ENCODE data around the gene PPP4R1. TPM values are rescaled to one million over a fixed set of nuclear protein-coding genes. Genes with fewer than 3 reads are reported as not detected.
A peak's percentile ranks its signal among the peaks of the same experiment; 100 is the strongest.
"Not testable (repeated sequence)": the region's sequence is repeated elsewhere in the genome, so short reads cannot be mapped to it uniquely, and the experiment has no call there.

The PPP4R1 gene
- 82.5 and 95.3 TPM in 2 replicates for total RNA-seq (2014; rRNA removed; shearing (Covaris generic))
- polyA plus RNA-seq (2015; cell fraction: cytosol; rRNA removed) = 48.9 and 55.2 TPM in 2 replicates
- polyA plus RNA-seq (2015; cell fraction: nucleus; rRNA removed) = 75.8 and 81.4 TPM in 2 replicates

GRCh38 chr18:9614401-9615279 is at the start of gene PPP4R1:
Gene PPP4R1, minus strand, starts transcription at chr18:9614559. Its CDS starts 75 bp downstream, at chr18:9614484.
- peak; percentile 67 for DNase-seq (ENCODE audit: low read depth)

DNA sequence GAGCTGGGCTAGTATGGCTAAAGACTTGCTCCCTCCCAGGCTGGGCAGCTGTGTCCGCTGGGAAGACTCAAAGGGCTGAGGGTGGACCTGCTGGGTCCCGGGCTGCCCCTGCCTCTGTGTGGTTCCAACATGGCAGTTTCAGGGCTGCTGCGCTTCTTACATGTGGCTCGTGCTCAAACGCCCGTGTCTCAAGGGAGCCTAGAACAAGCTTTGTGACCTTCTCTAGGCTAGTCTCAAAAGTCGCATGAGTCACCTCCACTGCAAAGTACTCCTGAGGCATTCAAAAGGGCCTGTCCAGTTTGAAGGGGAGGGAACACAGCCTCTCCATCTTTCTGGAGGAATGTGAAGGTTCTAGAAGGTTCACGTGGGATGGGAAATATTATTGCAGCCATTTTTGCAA is 49.0 kb upstream of the PPP4R1 start:
- DNase-seq (ENCODE audit: low read depth) = no peak

DNA sequence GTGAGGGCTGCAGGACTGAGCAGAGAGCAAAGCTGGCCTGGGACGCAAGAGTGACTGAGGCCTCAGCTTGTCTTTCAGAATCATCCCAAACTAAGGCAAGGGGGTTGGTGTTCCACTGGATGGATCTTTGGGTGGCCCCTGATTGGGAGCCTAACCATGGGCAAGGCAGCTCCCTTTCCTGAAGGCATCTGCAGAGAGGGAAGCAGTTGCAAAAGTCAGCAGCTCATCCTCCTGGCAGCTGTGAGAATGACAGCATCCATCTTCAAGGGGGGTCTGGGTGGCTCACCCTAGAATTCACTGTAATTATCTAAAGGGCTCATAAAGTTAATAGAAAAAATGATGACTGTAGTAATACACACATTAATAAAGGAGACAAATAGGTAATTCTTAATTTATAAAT is 47.2 kb upstream of the PPP4R1 start:
- DNase-seq (ENCODE audit: low read depth) = no peak

GRCh38 chr18:9659499-9660375 is 45.4 kb upstream of the PPP4R1 start:
- no peak for DNase-seq (ENCODE audit: low read depth)

GRCh38 chr18:9658087-9658641 is 43.8 kb upstream of the PPP4R1 start:
- DNase-seq (ENCODE audit: low read depth) = peak; percentile 32

- DNase-seq (ENCODE audit: low read depth) = no peak
Observed at GRCh38 chr18:9655232-9655767, 40.9 kb upstream of the PPP4R1 start.

- DNase-seq (ENCODE audit: low read depth) = no peak
Observed at GRCh38 chr18:9653390-9653789, 39.0 kb upstream of the PPP4R1 start.

DNA sequence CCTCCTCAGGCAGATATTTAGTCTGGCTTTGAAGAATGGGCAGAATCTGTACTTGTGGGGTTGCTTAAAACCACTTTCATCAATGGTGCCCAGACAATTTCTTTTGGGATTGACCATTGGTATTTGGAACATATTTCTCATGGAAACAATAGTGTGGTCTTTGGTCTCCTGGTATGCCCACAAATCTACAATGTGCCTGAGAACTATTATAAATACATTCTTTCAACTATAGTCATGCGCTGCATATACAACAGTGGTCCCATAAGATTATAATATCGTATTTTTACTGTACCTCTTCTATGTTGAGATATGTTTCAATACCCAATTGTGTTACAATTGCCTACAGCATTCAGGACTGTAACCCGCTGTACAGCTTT is 34.8 kb upstream of the PPP4R1 start:
- no peak for DNase-seq (ENCODE audit: low read depth)

GRCh38 chr18:9648431-9649163 is 34.2 kb upstream of the PPP4R1 start:
- no peak for DNase-seq (ENCODE audit: low read depth)

DNA sequence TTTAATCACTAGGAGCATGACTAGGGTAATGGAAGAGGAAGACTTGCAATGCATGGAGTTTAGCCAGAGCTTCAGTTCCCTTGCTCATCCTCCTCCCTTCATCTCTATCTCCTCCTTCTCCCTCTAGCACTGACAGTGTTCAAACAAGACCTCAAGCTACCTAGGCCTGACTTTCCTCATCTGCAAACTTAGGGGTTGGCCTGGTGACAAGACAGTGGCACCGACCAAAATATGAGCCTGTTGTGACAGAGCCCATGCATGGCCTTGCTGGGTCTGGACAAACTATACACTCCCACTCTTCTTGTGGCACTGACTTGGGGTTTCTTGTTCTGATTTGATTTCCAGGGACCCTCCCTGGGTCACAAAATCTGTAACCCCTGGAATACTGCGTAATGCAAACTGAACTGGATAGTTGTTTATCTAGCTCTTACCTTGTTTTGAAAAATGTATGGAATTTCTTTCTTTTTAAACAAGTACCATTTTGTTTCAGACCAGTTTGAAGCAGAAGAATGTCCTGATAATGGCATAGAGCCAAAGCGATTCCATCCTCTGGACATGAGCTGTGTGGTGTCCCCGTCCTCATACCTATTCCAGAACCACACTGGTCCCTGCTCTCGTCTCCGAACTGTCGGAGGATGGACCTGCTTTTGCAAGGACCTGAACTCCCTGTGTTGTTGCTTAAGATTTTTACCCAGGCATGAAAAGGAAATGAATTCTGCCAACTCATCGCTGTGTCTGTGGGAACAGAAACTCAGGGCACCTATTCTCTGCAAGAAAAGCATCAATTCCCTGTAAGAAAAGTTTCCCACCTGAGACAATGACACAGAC is 33.4 kb upstream of the PPP4R1 start:
- peak; percentile 56 for DNase-seq (ENCODE audit: low read depth)

DNA sequence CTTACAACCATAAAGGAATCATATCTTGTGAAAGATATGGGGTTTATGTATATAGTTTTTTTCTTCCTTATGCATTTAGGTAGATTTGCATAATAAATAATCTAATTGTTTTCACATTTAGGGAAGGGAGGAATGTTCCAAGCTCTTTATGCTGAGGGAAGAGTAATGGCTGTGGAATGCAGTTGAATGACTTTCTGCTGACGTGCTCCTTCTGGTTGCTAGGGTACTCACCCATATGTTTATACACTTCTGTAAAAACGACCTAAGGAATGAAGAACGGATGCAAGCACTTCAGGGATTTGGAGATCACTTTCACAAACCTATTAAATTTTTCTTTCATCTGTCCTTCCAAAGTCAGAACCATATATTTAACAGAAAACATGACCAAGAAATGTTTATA is 29.2 kb upstream of the PPP4R1 start:
- DNase-seq (ENCODE audit: low read depth) = peak; percentile 96

DNA sequence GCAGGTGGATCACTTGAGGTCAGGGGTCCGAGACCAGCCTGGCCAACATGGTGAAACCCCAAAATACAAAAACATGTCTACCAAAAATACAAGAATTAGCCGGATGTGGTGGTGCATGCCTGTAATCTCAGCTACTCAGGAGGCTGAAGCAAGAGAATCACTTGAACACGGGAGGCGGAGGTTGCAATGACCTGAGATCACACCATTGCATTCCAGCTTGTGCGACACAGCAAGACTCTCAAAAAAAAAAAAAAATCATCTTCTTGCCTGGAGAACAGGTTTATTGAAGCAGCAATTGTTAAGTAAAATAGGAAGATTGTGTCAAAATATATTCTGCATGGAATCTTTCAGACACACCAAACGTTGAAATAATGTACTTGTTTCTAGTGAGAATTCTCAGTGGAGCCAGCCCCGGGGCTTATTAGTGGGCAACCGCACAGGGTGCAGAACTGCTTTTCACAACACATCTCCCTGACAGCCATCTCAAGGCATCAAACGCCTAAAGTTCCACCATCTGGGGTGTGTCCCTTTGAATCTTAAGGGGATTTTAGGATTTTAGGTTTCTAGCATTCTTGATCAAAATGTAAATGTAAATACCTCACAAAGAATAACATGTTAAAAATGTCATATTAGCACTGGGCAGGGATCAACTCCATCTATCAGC is 28.6 kb upstream of the PPP4R1 start:
- no peak for DNase-seq (ENCODE audit: low read depth)

DNA sequence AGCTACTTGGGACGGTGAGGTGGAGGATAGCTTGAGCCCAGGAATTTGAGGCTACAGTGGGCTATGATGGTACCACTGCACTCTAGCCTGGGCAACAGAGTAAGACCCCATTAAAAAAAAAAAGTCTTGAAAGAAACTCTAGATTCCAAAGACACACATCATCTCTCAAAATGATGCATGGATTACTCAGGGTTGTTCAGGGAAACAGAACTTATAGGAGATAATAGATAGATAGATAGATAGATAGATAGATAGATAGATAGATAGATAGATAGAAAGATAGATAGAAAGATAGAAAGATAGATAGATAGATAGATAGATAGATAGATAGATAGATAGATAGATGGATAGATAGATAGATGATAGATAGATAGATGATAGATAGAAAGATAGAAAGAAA is 26.7 kb upstream of the PPP4R1 start:
- DNase-seq (ENCODE audit: low read depth) = not testable (repeated sequence)

- DNase-seq (ENCODE audit: low read depth) = no peak
Observed at GRCh38 chr18:9638886-9639285, 24.5 kb upstream of the PPP4R1 start.

- DNase-seq (ENCODE audit: low read depth) = no peak
Observed at GRCh38 chr18:9637036-9637767, 22.8 kb upstream of the PPP4R1 start.

DNA sequence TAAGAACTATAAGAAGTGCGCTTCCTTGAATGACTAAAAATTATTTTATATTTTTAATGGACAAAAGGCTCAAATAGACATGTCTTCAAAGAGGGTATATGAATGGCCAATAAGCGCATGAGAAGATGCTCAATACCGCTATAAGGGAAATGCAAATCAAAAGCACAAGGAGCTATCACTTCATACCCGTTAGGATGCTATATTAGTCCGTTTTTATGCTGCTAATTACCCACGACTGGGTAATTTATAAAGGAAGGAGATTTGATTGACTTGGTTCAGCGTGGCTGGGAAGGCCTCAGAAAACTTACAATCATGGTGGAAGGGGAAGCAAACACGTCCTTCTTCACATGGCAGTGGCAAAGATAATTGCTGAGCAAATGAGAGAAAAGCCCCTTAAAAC is 20.5 kb upstream of the PPP4R1 start:
- DNase-seq (ENCODE audit: low read depth) = no peak

GRCh38 chr18:9631814-9632496 is 17.6 kb upstream of the PPP4R1 start:
- DNase-seq (ENCODE audit: low read depth) = peak; percentile 84

DNA sequence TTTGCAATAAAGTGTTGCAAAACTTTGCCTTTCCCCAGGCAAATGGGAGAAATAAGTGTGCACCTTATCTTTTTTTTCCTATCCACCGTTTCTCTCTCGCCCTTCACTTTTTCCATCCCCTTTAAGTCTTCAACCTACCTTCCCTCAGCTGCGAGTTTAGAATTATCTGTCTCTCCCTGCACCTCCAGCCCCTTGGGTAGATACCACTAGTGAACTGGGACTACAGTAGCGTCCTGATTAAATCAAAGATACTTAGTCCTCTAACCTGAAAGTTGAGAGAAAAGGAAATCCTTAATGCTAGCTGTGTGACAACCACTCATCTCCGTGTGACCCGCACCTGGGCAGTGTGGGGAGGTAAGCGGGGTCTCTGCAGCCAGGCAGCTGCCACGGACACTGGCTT is 16.1 kb upstream of the PPP4R1 start:
- DNase-seq (ENCODE audit: low read depth) = no peak

Measured in HT1080 (cell line).